Mesenteric fat pad (tissue), 1 donor: ENCODE measurements around the gene C17orf78. TPM values are rescaled to one million over a fixed set of nuclear protein-coding genes. Genes with fewer than 3 reads are reported as not detected.
A peak's percentile ranks its signal among the peaks of the same experiment; 100 is the strongest.

Experiments
- DNase-seq: peaks from one replicate; pipeline ENCODE4 v3.0.0-alpha.2; 2020; ENCODE audit warnings: low spot score
- total RNA-seq: library from RNA; stranded (reverse); fragmentation: NEBNext Ultra II Directional; extraction: Animal tissue kit (Norgen Biotek cat#: 25700); gene quantifications from one replicate; pipeline ENCODE4 v1.2.1, GENCODE V29; 2021
- donor health status: DM: yes; HTN: yes; CAD: no.

C17orf78 gene
- total RNA-seq, 1 donor from 2014 or later = not detected

DNA sequence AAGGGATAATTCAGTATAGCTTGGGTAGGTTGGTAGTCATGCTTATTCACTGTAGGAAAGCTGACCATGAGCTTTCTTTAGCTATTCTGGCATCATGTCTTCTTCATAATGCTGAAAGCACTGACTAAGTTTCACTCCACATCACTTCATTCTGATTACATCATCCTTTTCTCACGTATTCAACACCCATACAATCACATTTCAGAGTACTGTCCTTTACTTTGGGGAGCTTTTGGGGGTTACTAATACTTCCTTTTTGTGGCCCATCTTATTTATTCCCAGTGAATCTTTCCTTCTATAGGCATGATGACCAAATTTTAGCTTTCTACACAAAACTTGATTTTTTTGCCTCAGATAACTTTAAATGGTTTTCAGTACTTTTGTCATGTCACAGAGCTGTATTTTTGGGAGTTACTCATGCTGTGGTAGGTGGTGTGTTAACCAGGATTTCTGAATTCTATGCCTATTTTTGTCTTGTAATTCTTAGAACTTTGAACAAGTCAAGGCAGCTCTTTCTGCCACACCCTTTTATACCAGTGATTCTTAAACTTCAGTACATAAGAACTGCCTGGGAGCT, 54.4 kb downstream of the C17orf78 start:
- no peak for DNase-seq

DNA sequence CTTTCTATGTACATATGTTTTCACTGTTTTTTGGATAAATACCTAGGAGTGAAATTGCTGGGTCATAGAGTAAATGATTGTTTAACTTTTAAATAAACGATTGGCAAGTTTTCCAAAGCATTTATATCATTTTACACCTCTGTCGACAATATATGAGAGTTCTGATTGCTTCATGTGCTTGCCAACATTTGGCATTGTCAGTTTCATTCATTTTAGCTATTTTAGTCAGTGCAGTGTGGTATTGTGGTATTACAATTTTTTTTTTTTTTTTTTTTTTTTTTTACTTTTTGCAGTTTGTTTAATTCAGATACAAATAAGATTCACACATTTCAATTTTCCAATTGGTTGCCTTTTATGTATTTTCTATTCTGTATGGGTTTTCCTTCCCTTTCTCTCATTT, 56.9 kb downstream of the C17orf78 start:
- DNase-seq = no peak

DNA sequence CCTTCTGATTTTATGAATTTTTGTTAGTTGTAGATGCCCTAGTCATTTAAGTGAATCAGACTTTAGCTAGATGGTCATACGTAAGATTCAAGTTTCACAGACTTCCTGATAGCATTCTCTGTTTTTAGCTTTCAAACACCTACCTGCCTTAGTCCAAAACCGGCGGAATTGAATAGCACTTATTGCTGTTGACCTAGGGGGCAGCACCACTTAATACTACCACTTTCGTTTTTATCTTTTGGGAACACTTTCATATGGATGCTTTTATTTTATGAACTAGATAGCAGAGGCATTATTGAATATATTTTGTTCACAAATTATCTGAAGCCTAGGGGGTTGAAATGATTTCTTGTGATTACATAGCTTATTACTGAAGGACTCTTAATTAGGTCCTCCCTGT, 62.4 kb downstream of the C17orf78 start:
- no peak for DNase-seq

DNA sequence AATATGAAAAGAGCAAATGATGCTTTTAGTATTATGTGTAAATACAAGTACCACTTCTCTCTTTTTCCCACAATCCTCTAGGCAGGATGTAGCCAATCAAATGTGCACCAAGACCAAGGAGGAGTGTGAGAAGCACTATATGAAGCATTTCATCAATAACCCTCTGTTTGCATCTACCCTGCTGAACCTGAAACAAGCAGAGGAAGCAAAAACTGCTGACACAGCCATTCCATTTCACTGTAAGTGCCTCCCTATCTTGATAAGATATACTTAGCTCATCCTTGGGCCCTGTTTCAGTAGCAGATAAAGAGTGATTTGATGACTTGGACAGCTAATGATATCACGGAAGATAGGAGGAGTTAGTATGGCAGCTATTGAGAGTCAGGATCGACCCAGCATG, 64.6 kb downstream of the C17orf78 start:
- no peak for DNase-seq

DNA sequence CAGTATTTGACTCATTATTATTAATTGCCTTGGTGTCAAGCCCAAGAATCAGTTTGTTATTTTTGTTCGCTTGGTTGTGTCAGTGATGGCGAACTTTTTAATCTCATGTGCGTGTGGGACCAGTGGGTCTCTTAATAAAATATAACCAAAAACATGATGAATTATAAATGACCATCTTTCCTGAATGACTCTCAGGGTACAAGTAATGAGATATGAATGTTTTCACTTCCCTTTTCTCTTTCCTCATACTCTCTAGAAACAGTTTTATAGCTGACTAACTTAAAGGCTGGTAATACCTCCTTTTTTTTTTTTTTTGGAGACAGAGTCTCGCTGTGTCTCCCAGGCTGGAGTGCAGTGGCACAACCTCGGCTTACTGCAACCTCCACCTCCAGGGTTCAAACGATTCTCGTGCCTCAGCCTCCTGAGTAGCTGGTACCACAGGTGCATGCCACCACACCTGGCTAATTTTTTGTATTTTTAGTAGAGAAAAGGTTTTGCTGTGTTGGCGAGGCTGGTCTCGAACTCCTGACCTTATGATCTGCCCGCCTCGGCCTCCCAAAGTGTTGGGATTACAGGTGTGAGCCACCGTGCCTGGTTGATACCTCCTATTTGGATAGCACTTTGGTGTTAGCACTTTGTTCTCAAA, 65.7 kb downstream of the C17orf78 start:
- DNase-seq = peak; percentile 39

Other genes starting within 250 kb of the C17orf78 start
- gene ACACA, start 30.9 kb downstream of the C17orf78 start, total RNA-seq = 59.1 TPM
- gene TADA2A, start 30.9 kb downstream of the C17orf78 start, total RNA-seq = 19.4 TPM
- gene DUSP14, start 113.9 kb downstream of the C17orf78 start, total RNA-seq = 27.0 TPM
- gene SYNRG, start 233.4 kb downstream of the C17orf78 start, total RNA-seq = 40.8 TPM